Measurements from ENCODE around the gene CCDC127. TPM values are rescaled to one million over a fixed set of nuclear protein-coding genes. Genes with fewer than 3 reads are reported as not detected.

CCDC127 gene
- total and polyA plus RNA-seq, 4 donors, result 1.1 to 2.6 (median 2.1) TPM

DNA sequence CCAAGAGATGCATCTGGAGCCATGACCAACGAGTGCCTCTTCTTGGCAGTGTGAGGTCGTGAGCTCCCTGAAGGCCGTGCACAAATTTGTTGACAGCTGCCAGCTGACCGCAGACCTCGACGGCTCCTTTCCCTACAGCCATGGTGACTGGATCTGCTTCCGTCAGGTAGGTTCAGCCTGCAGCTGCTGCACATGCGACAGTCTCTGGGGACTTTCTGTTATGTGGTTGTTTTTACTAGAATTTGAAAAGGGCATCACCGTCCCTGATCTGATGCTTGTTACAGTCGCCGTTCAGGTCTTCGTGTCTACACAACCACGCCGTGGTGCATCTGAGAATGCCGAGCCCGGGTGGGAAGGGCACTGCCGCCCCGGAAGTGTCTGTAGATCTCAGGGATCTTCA lies 63.1 kb downstream of the CCDC127 start:
- no peak for DNase-seq (ENCODE audit: low spot score)

More for the DNA sequence above, 63.1 kb downstream of the CCDC127 start:
- no peak overlapping the region for H3K4me3 ChIP-seq (ENCODE audit: low read depth in 1 of 3, low read length in 3 of 3)
- no peak overlapping the region for H3K9ac ChIP-seq (ENCODE audit: low read depth in 1 of 2, low read length in 2 of 2)
- H3K27ac ChIP-seq (ENCODE audit: low read depth in 1 of 2, low read length in 2 of 2), result no peak overlapping the region
- WGBS, result 89% methylated on average over 18 of the region's 18 CpGs
- TF ChIP-seq, protein P1, sequence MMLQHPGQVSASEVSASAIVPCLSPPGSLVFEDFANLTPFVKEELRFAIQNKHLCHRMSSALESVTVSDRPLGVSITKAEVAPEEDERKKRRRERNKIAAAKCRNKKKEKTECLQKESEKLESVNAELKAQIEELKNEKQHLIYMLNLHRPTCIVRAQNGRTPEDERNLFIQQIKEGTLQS (IDR thresholded peaks at IDR 0.05), result no peak
- TF ChIP-seq CTCF (IDR thresholded peaks at IDR 0.05; ENCODE audit: low read depth, low read length, missing input control), result no peak
- no peak for TF ChIP-seq HNF4A (conservative IDR thresholded peaks at IDR 0.05)
- no peak for TF ChIP-seq FOXA1 (IDR thresholded peaks at IDR 0.05)
- no peak for TF ChIP-seq RAD21 (IDR thresholded peaks at IDR 0.05)
- TF ChIP-seq, protein P2, sequence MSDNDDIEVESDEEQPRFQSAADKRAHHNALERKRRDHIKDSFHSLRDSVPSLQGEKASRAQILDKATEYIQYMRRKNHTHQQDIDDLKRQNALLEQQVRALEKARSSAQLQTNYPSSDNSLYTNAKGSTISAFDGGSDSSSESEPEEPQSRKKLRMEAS (IDR thresholded peaks at IDR 0.05), result no peak
- no peak for TF ChIP-seq TAF1 (conservative IDR thresholded peaks at IDR 0.05)
- TF ChIP-seq, protein P3, sequence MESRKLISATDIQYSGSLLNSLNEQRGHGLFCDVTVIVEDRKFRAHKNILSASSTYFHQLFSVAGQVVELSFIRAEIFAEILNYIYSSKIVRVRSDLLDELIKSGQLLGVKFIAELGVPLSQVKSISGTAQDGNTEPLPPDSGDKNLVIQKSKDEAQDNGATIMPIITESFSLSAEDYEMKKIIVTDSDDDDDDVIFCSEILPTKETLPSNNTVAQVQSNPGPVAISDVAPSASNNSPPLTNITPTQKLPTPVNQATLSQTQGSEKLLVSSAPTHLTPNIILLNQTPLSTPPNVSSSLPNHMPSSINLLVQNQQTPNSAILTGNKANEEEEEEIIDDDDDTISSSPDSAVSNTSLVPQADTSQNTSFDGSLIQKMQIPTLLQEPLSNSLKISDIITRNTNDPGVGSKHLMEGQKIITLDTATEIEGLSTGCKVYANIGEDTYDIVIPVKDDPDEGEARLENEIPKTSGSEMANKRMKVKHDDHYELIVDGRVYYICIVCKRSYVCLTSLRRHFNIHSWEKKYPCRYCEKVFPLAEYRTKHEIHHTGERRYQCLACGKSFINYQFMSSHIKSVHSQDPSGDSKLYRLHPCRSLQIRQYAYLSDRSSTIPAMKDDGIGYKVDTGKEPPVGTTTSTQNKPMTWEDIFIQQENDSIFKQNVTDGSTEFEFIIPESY (IDR thresholded peaks at IDR 0.05), result no peak
- TF ChIP-seq EGR1 (IDR thresholded peaks at IDR 0.05; ENCODE audit: low read depth in 2 of 2), result no peak
- no peak for TF ChIP-seq GABPA (IDR thresholded peaks at IDR 0.05 in 1 of 2, conservative IDR thresholded peaks at IDR 0.05 in 1 of 2)
- TF ChIP-seq, protein P4, sequence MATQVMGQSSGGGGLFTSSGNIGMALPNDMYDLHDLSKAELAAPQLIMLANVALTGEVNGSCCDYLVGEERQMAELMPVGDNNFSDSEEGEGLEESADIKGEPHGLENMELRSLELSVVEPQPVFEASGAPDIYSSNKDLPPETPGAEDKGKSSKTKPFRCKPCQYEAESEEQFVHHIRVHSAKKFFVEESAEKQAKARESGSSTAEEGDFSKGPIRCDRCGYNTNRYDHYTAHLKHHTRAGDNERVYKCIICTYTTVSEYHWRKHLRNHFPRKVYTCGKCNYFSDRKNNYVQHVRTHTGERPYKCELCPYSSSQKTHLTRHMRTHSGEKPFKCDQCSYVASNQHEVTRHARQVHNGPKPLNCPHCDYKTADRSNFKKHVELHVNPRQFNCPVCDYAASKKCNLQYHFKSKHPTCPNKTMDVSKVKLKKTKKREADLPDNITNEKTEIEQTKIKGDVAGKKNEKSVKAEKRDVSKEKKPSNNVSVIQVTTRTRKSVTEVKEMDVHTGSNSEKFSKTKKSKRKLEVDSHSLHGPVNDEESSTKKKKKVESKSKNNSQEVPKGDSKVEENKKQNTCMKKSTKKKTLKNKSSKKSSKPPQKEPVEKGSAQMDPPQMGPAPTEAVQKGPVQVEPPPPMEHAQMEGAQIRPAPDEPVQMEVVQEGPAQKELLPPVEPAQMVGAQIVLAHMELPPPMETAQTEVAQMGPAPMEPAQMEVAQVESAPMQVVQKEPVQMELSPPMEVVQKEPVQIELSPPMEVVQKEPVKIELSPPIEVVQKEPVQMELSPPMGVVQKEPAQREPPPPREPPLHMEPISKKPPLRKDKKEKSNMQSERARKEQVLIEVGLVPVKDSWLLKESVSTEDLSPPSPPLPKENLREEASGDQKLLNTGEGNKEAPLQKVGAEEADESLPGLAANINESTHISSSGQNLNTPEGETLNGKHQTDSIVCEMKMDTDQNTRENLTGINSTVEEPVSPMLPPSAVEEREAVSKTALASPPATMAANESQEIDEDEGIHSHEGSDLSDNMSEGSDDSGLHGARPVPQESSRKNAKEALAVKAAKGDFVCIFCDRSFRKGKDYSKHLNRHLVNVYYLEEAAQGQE (IDR thresholded peaks at IDR 0.05), result no peak
- TF ChIP-seq HNF4G (IDR thresholded peaks at IDR 0.05), result no peak
- no peak for TF ChIP-seq NR2F2 (IDR thresholded peaks at IDR 0.05)
- no peak for TF ChIP-seq JUND (IDR thresholded peaks at IDR 0.05)
- TF ChIP-seq RXRA (IDR thresholded peaks at IDR 0.05), result no peak
- no peak for TF ChIP-seq SP1 (IDR thresholded peaks at IDR 0.05)
- no peak for TF ChIP-seq FOXA2 (IDR thresholded peaks at IDR 0.05)
- no peak for TF ChIP-seq YY1 (IDR thresholded peaks at IDR 0.05)
- no peaks in the 10 kb centered on the region for H3K9me3 ChIP-seq (ENCODE audit: control insufficient read depth in 4 of 4, low read length in 3 of 4)
- H3K27me3 ChIP-seq (ENCODE audit: control insufficient read depth in 4 of 4, insufficient read depth in 4 of 4, low read length in 3 of 4), result no peaks in the 10 kb centered on the region
- H3K4me1 ChIP-seq (ENCODE audit: control insufficient read depth in 4 of 4, insufficient read depth in 4 of 4, low read length in 3 of 4), result no peaks in the 10 kb centered on the region
- H3K36me3 ChIP-seq (ENCODE audit: control insufficient read depth in 4 of 4, insufficient read depth in 3 of 4, low read depth in 1 of 4, low read length in 3 of 4), result no peaks in the 10 kb centered on the region
